GM12891 (cell line): ENCODE results near the gene CTNNA2.

Experiments
- PAX5 ChIP-seq: IDR thresholded peaks from 2 replicates; pipeline ENCODE4 v1.6.1; 2011; ENCODE audit warnings: low read length, moderate library complexity, mild to moderate bottlenecking; ENCODE audit not compliant: insufficient read depth, severe bottlenecking
- POLR2A ChIP-seq: IDR thresholded peaks from 2 replicates; pipeline ENCODE4 v1.6.1; 2011; ENCODE audit warnings: low read depth, low read length, control low read depth
- POLR2AphosphoS5 ChIP-seq: IDR thresholded peaks from 2 replicates; pipeline ENCODE4 v1.6.1; 2011; ENCODE audit warnings: low read depth, low read length, control low read depth
- POU2F2 ChIP-seq: IDR thresholded peaks from 2 replicates; pipeline ENCODE4 v1.6.1; 2011; ENCODE audit warnings: low read depth, mild to moderate bottlenecking, control low read depth, low read length, moderate library complexity
- TAF1 ChIP-seq: IDR thresholded peaks from 2 replicates; pipeline ENCODE4 v1.6.1; 2011; ENCODE audit warnings: low read depth, low read length, control low read depth

GRCh38 chr2:80073134-80073561 lies 560.3 kb downstream of the CTNNA2 start:
- TF ChIP-seq PAX5 (no peak), POLR2A (no peak), TAF1 (no peak), POLR2AphosphoS5 (no peak), POU2F2 (no peak)
